Skeletal muscle tissue (tissue), 4 donors: ENCODE measurements around the gene RNASET2. TPM values are rescaled to one million over a fixed set of nuclear protein-coding genes. Genes with fewer than 3 reads are reported as not detected.

Experiments used
- H3K27ac ChIP-seq: one replicate; pipeline ENCODE4 v1.7.0; 2013; ENCODE audit warnings: mild to moderate bottlenecking, low read depth, low read length, inconsistent platforms
- H3K27me3 ChIP-seq, 3 donors: one replicate each; pipeline ENCODE4 v1.7.0; 2013; ENCODE audit warnings: low read length in 3 of 3; ENCODE audit not compliant: control insufficient read depth in 3 of 3, insufficient read depth in 3 of 3
- H3K36me3 ChIP-seq, 3 donors: one replicate each; pipeline ENCODE4 v1.7.0; 2013; ENCODE audit warnings: low read length in 3 of 3; ENCODE audit not compliant: control insufficient read depth in 3 of 3, insufficient read depth in 3 of 3
- H3K4me1 ChIP-seq, 3 donors: one replicate each; pipeline ENCODE4 v1.7.0; 2013; ENCODE audit warnings: low read length in 3 of 3, mild to moderate bottlenecking in 3 of 3; ENCODE audit not compliant: control insufficient read depth in 3 of 3, insufficient read depth in 3 of 3
- H3K4me3 ChIP-seq, 3 donors: one replicate each; pipeline ENCODE4 v1.7.0; 2013; ENCODE audit warnings: low read length in 3 of 3
- H3K9ac ChIP-seq, 3 donors: one replicate each; pipeline ENCODE4 v1.7.0; 2013; ENCODE audit warnings: low read length in 3 of 3, mild to moderate bottlenecking in 3 of 3, moderate library complexity in 2 of 3, low read depth in 1 of 3
- H3K9me3 ChIP-seq, 3 donors: one replicate each; pipeline ENCODE4 v1.7.0; 2013; ENCODE audit warnings: low read length in 3 of 3; ENCODE audit not compliant: control insufficient read depth in 3 of 3
- total RNA-seq: library from RNA; depleted of rRNA; stranded (reverse); fragments of >200 nt; gene quantifications from one replicate; pipeline ENCODE4 v1.2.3, GENCODE V29; 2014
- donor health status: Osteomylitis.

Gene RNASET2
- total RNA-seq, 1 donor from 2014 or later: 20.9 TPM

- H3K4me1 ChIP-seq: no peaks in the 10 kb centered on the region
- no peak overlapping the region for H3K27ac ChIP-seq
- H3K9ac ChIP-seq: no peak overlapping the region
- H3K9me3 ChIP-seq: no peaks in the 10 kb centered on the region
- no peaks in the 10 kb centered on the region for H3K36me3 ChIP-seq
- no peak overlapping the region for H3K4me3 ChIP-seq
- H3K27me3 ChIP-seq: no peaks in the 10 kb centered on the region
Observed at GRCh38 chr6:166989427-166990032, 33.2 kb upstream of the RNASET2 start.

GRCh38 chr6:166988674-166989201 is 32.4 kb upstream of the RNASET2 start:
- no peaks in the 10 kb centered on the region for H3K9me3 ChIP-seq
- no peak overlapping the region for H3K27ac ChIP-seq
- no peaks in the 10 kb centered on the region for H3K36me3 ChIP-seq
- no peak overlapping the region for H3K9ac ChIP-seq
- no peak overlapping the region for H3K4me3 ChIP-seq
- no peaks in the 10 kb centered on the region for H3K27me3 ChIP-seq
- no peaks in the 10 kb centered on the region for H3K4me1 ChIP-seq

- no peaks in the 10 kb centered on the region for H3K4me1 ChIP-seq
- H3K9me3 ChIP-seq: no peaks in the 10 kb centered on the region
- H3K4me3 ChIP-seq: no peak overlapping the region
- no peaks in the 10 kb centered on the region for H3K27me3 ChIP-seq
- no peak overlapping the region for H3K9ac ChIP-seq
- H3K36me3 ChIP-seq: no peaks in the 10 kb centered on the region
- H3K27ac ChIP-seq: no peak overlapping the region
Observed at GRCh38 chr6:166987930-166988329, 31.6 kb upstream of the RNASET2 start.

GRCh38 chr6:166987448-166987847 is 31.1 kb upstream of the RNASET2 start:
- no peaks in the 10 kb centered on the region for H3K4me1 ChIP-seq
- H3K36me3 ChIP-seq: no peaks in the 10 kb centered on the region
- no peaks in the 10 kb centered on the region for H3K9me3 ChIP-seq
- no peaks in the 10 kb centered on the region for H3K27me3 ChIP-seq
- no peak overlapping the region for H3K9ac ChIP-seq
- H3K4me3 ChIP-seq: no peak overlapping the region
- no peak overlapping the region for H3K27ac ChIP-seq

- no peak overlapping the region for H3K27ac ChIP-seq
- H3K27me3 ChIP-seq: no peaks in the 10 kb centered on the region
- no peaks in the 10 kb centered on the region for H3K9me3 ChIP-seq
- no peaks in the 10 kb centered on the region for H3K36me3 ChIP-seq
- H3K4me1 ChIP-seq: no peaks in the 10 kb centered on the region
- H3K4me3 ChIP-seq: no peak overlapping the region
- no peak overlapping the region for H3K9ac ChIP-seq
Observed at GRCh38 chr6:166980738-166981137, 24.4 kb upstream of the RNASET2 start.

GRCh38 chr6:166977621-166978525 is 21.5 kb upstream of the RNASET2 start:
- Histone ChIP-seq H3K27me3 (no peaks in the 10 kb centered on the region), H3K9me3 (no peaks in the 10 kb centered on the region), H3K4me3 (no peak overlapping the region), H3K27ac (no peak overlapping the region), H3K4me1 (no peaks in the 10 kb centered on the region), H3K9ac (no peak overlapping the region), H3K36me3 (no peaks in the 10 kb centered on the region)

- Histone ChIP-seq H3K27ac (no peak overlapping the region), H3K36me3 (no peaks in the 10 kb centered on the region), H3K27me3 (no peaks in the 10 kb centered on the region), H3K4me3 (no peak overlapping the region), H3K9ac (no peak overlapping the region), H3K9me3 (no peaks in the 10 kb centered on the region), H3K4me1 (no peaks in the 10 kb centered on the region)
Observed at GRCh38 chr6:166976636-166977035, 20.3 kb upstream of the RNASET2 start.

- no peak overlapping the region for H3K4me3 ChIP-seq
- no peaks in the 10 kb centered on the region for H3K4me1 ChIP-seq
- no peaks in the 10 kb centered on the region for H3K36me3 ChIP-seq
- H3K27ac ChIP-seq: no peak overlapping the region
- no peaks in the 10 kb centered on the region for H3K27me3 ChIP-seq
- no peak overlapping the region for H3K9ac ChIP-seq
- no peaks in the 10 kb centered on the region for H3K9me3 ChIP-seq
Observed at GRCh38 chr6:166972101-166972500, 15.8 kb upstream of the RNASET2 start.

GRCh38 chr6:166971271-166971670 is 14.9 kb upstream of the RNASET2 start:
- Histone ChIP-seq H3K36me3 (no peaks in the 10 kb centered on the region), H3K4me3 (no peak overlapping the region), H3K4me1 (no peaks in the 10 kb centered on the region), H3K9me3 (no peaks in the 10 kb centered on the region), H3K9ac (no peak overlapping the region), H3K27me3 (no peaks in the 10 kb centered on the region), H3K27ac (no peak overlapping the region)

- Histone ChIP-seq H3K4me3 (no peak overlapping the region), H3K36me3 (no peaks in the 10 kb centered on the region), H3K9me3 (no peaks in the 10 kb centered on the region), H3K4me1 (no peaks in the 10 kb centered on the region), H3K27me3 (no peaks in the 10 kb centered on the region), H3K27ac (no peak overlapping the region), H3K9ac (no peak overlapping the region)
Observed at GRCh38 chr6:166970776-166971175, 14.4 kb upstream of the RNASET2 start.
